NCI-H1417 (cell line): ENCODE measurements around the gene COL5A3.
"Not testable (repeated sequence)": the region's sequence is repeated elsewhere in the genome, so short reads cannot be mapped to it uniquely, and the experiment has no call there.

Experiments used
- DNase-seq, 3 experiments: peaks; one replicate each; lab custom pipeline; 2025; lab: John Stamatoyannopoulos, UW

COL5A3 gene

DNA sequence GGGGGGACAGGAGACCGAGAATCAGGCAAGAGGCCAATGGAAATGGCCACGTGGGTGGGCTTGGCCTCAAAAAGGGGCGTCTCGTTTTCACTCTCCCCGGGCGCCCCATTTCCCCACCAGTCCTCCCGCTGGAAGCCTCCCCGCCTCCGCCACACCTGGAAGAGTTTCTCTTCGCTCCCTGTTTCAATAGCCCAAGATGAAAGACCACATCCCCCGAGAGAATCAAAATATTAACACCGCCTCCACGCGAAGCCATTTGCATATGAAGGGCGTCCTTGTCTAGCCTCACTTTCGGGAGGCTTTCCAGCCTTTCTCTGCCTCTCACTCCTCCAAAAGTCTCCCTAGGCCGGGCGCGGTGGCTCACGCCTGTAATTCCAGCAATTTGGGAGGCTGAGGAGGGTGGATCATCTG lies 73.3 kb downstream of the COL5A3 start:
- peak in 1 of 3 experiments; percentile 10 for DNase-seq

DNA sequence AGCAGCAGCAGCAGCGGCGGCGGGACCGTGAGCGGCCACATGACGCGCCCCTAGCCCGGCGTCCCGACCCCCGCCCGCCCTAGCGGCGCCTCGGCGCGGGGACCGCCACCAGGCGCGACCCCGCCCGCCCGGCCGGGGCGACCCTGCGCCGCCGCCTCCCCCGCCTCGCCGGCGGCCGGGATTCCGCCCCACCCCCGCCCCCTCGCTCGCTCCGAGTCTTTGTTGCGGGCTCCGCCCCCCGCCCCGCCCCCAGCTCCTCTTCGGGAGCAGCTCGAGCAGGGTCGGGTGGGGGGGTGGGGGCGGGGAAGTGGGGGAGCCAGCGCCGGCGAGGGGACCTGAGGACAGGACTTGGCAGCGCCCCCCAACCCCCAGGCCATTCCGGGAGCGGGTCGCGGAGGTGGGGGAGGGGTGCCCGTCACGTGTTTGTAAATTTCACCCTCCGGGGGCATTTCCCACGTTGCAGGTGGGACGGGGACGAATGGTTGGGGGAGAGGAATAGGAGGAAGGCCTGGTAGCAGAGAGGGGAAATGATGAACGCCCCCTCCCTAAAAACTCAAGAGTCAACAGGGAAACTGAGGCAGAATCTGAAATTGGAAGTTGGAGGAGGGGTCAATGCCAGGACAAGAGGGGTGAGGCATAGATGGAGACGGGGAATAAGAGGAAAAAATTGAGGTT lies 73.8 kb downstream of the COL5A3 start, which contains the start of gene OLFM2:
OLFM2 (minus strand) TSS at position 190 of the 675 bp plus-strand sequence; CDS start at position 41, 149 bp downstream.
- peak in 2 of 3 experiments; percentile 44 for DNase-seq

- peak in 2 of 3 experiments; percentile 42 to 44 for DNase-seq
These were observed 74.6 kb downstream of the COL5A3 start for GRCh38 chr19:9935506-9936325.

- DNase-seq: peak; percentile 25 to 65 (median 29)
These were observed 76.0 kb downstream of the COL5A3 start for GRCh38 chr19:9934132-9934950.

GRCh38 chr19:9932835-9933234 lies 77.5 kb downstream of the COL5A3 start:
- no peak for DNase-seq

DNA sequence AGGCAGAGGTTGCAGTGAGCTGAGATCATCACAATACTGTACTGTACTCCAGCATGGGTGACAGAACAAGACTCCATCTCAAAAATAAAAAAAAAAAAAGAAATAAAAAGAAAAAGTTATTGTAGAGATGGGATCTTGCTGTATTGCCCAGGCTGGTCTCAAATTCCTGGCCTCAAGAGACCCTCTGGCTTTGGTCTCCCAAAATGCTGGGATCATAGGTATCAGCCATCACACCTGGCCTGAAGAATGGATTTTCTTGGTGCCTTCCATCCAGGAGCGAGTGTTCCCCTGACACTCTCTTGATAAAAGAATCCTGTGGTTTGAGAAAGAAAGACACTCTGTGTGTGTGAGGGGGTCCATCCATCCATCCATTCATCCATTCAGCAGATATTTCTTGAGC lies 78.7 kb downstream of the COL5A3 start:
- no peak for DNase-seq

DNA sequence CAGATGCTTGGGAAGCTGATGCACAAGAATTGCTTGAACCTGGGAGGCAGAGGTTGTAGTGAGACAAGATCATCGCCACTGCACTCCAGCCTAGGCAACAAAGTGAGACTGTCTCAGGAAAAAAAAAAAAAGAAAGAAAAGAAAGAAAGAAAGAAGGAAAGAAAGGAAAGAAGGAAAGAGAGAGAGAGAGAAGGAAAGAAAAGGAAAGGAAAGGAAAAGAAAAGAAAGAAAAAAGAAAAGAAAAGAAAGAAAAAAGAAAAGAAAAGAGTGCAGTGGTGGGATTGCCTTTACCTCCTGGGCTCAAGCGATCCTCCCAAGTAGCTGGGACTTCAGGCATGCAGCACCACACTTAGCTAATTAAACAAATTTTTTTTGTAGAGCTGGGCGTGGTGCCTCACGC lies 86.9 kb downstream of the COL5A3 start:
- no peak for DNase-seq

GRCh38 chr19:9922782-9923379 lies 87.4 kb downstream of the COL5A3 start:
- DNase-seq: not testable (repeated sequence)

DNA sequence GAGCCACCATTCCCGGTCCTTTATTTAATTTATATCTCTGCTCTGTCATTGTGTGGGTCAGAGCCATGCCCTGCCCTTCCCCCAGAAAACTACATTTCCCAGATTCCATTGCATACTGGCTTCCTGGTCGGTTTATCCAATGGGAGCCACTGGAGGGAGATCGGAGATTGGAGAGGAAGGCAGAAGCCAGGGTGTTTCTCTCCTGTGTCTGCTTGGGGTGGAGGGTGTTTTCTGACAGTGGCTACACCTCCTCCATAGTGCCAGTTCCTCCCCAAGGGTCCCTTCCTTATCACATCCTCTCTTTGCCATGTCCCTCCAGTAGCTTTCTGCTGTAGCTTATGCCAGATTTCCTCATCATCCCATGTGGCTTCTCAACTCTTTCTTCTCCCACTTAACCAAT lies 93.0 kb downstream of the COL5A3 start:
- DNase-seq: peak in 2 of 3 experiments; percentile 7 to 46

DNA sequence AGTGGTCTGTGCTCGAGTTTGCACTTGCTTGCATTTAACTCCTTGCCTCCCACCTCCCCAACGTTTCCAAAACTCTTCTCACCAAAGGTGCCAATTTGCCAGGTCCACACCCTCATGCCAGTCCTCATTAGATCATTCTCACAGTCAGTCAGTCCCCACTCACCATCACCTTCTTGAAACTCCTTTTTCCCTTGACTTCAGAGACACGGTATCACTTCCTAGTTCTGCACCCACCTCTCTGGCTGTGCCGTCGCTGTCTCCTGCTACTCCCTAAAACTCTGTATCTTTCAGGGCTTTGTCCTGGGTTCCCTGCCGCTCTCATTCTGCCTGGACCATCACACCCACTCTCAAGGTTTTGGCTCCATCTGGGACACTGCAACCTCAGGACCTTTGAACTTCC lies 93.6 kb downstream of the COL5A3 start:
- no peak for DNase-seq

DNA sequence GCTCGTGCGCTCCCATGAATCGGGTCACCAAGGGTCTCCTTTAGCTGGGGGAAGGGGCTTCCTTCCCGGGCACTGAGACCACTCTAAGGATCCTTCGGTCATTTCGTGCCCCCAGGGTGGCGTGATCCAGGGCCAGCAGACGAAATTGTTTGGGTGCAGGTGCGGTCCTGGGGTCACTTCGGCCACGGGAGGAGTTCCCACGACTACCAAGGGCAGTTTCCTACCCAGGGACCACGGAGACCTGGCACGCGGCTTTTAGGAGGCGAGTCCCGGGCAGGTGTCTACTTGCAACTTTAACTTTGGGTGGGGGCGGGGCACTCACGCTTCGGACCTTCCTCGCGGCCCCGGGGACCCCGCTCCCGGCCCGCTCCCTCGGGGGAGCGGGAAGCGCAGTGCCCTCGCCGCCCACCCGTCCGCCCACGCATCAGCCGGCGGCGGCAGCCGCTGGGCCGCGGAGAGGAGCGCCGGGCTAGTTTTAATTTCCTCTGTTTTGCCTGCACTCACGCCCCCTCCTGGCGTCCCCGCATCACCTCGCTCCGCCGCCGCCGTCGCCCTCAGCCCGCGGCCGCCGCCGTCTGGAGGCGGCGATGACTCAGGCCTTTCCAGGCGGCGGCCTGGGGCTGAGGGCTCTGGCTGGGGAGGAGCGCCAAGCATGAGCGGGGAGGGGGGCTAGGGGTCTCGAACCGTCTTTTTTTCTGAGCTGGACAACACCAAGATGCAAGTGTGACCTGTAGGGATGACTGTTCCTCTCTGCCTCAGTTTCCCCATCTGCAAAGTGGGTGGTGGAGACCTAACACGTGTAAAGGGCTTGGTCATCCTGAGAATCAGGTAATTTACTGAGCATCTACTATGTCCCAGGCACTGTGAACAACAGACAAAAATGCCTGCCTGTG lies 95.7 kb downstream of the COL5A3 start:
- peak in 2 of 3 experiments; percentile 71 to 76 for DNase-seq

DNA sequence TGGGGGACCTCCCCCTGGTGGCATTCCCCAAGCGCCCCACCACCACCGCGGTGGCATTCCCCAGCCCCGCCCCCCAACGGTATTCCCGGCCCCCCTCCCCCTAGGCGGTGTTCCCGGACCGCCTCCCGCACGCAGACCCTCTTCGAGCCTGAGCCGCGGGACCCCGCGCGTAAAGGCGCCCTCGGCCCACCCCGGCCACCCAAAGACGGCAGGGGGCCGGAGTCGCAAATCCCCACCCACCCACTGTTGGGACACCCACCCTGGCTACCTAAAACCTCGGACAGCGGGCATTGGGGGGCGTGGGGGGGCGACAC lies 96.3 kb downstream of the COL5A3 start:
- peak in 1 of 3 experiments; percentile 44 for DNase-seq

DNA sequence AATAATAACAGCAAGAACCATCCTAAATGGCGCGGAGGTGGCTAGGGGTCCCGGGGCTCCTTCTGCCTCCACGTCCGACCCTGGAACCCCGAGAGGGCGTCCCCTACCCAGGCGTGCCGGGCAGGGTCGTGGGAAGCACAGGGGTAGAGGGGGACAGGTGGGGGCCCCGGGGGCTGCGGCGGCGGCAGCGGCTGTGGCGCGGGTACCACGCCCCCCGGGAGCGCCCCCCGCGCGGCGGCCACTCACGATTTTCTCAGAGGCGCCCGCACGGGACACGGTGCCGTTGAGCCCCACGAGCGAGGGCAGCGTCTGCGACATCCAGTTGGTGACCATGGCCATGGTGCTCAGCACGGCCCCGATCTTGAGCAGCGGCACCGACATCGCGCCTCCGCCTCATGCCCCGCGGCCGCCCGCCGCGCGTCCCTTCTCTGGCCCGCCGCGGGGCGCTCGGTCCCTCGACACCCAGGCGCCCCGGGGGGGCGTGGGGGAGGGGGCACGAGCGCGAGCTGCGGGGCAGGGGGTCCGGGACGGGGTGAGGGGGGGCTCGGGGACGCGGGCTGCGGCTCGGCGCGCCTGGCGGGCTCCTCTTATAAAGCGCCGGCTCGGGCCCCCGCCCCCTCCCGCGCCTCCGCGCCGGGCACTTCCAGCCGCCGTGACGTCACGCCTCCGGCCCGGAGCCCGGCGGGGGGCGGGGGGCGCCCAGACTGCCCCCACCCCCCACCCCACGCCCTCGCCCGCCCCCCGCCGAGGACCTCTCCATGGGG lies 96.9 kb downstream of the COL5A3 start:
- peak in 2 of 3 experiments; percentile 32 to 59 for DNase-seq

DNA sequence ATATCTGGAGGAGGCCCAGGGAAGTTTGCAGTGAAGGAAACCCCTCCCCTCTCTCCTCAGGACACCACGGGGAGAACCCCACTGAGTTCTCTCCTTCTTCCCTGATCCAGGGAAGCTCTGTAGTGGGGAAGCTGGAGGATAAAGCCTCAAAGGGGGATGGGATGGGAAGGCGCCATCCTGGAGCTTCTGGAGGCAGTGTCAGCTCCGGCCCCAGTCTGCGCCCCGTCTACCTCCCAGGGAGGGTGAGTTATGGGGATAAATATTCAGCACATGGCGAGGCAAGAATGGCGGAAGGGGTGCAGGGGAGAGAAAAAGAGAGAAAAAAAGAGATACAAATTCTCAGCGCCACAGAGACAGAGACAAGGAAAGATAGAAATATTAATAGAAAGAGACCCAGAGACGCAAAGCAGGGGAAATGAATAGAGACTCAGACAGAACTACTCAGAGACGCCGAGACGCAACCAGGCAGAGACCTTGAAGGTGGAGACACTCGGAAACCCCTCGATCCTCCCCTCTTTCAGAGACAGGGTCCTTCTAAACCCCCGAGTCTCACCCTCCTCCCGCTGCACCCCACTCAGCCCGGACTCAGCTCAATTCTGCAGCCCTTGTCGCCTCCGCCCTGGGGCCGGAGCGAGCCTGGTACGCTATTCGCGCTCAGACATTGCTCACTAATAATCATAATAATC lies 97.6 kb downstream of the COL5A3 start:
- DNase-seq: no peak

GRCh38 chr19:9911524-9912185 lies 98.6 kb downstream of the COL5A3 start:
- no peak for DNase-seq

- no peak for DNase-seq
These were observed 99.7 kb downstream of the COL5A3 start for GRCh38 chr19:9910625-9911024.
